SK-MEL-5 (cell line): Measurements from ENCODE around the gene ATP1A4. TPM values are rescaled to one million over a fixed set of nuclear protein-coding genes. Genes with fewer than 3 reads are reported as not detected.

Experiments used
- DNase-seq: peaks from one replicate; pipeline ENCODE4 v3.0.0-alpha.2; 2016; ENCODE audit warnings: low read depth, low spot score
- in situ Hi-C: cut with HindIII; loops from 2 replicates; pipeline ENCODE4 v1.10.0; 2016; ENCODE audit warnings: low sequenced_read_pairs, high pct_unique_total_duplicates, low pct_unique_long_range_greater_than_20kb
- total RNA-seq: library from RNA; depleted of rRNA; stranded (reverse); fragments of >200 nt; shearing (Covaris generic); gene quantifications from 2 replicates; pipeline ENCODE4 v1.2.3, GENCODE V29; 2014; rRNA removed

Gene ATP1A4
- total RNA-seq, 1 experiment from 2014 or later = not detected

DNA sequence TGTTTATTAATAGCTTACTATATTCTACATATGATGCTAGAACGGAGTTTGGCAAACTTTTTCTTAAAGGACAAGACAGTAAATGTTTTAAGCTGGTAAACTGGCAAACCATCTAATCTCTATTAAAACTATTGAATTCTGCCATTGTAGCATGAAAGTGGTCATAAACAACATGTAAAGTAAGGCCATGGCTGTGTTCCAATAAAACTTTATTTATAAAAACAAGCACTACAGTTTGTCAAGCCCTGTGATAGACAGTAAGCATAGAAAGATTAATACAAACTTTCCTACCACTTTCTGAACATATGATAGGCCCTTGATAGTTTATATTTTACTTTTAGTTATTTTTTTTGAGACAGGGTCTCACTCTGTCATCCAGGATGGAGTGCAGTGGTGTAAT is 76.2 kb downstream of the ATP1A4 start:
- DNase-seq = no peak
- in situ Hi-C loops = no loop called here

- in situ Hi-C loops = no loop called here
Observed at GRCh38 chr1:160228431-160228830, 77.0 kb downstream of the ATP1A4 start.

DNA sequence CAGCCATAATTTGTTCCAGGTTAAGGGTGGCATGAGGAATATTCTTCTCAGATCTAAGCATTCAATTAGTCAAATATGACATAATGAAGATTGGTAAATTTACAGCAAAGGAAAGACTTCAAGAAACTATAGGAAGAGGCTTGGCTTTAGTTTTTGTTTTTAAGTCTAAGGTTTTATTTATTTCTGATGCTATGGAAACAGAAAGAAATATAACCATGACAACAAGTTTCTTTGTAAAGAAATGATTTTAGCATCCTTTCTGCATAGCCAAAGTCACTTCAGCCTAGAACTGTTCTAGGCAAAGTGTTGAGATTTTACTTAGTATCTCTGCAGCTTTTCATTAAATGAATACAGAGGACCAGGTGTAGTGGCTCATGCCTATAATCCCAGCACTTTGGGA is 81.5 kb downstream of the ATP1A4 start:
- in situ Hi-C loops = no loop called here
- DNase-seq = no peak

More at GRCh38 chr1:160228431-160228830, 77.0 kb downstream of the ATP1A4 start:
- no peak for DNase-seq

Other genes starting within 250 kb of the ATP1A4 start
- 122 and 128 TPM in 2 replicates for gene TAGLN2, start 226.1 kb upstream of the ATP1A4 start, total RNA-seq
- not detected in 2 replicates for gene IGSF9, start 206.0 kb upstream of the ATP1A4 start, total RNA-seq
- gene SLAMF9, start 197.4 kb upstream of the ATP1A4 start, total RNA-seq = 13.6 and 17.9 TPM in 2 replicates
- 6.3 and 6.4 TPM in 2 replicates for gene PIGM, start 119.6 kb upstream of the ATP1A4 start, total RNA-seq
- 0.11 and 0.26 TPM in 2 replicates for gene KCNJ10, start 81.4 kb upstream of the ATP1A4 start, total RNA-seq
- gene KCNJ9, start 70.1 kb upstream of the ATP1A4 start, total RNA-seq = not detected in 2 replicates
- gene IGSF8, start 53.0 kb upstream of the ATP1A4 start, total RNA-seq = 142 and 146 TPM in 2 replicates
- not detected in 2 replicates for gene ATP1A2, start 35.8 kb upstream of the ATP1A4 start, total RNA-seq
- not detected in 2 replicates for gene CASQ1, start 39.0 kb downstream of the ATP1A4 start, total RNA-seq
- 51.9 and 59.8 TPM in 2 replicates for gene PEA15, start 53.8 kb downstream of the ATP1A4 start, total RNA-seq
- 61.5 and 62.1 TPM in 2 replicates for gene DCAF8, start 110.9 kb downstream of the ATP1A4 start, total RNA-seq
- 46.2 and 47.4 TPM in 2 replicates for gene PEX19, start 133.5 kb downstream of the ATP1A4 start, total RNA-seq
- gene COPA, start 191.6 kb downstream of the ATP1A4 start, total RNA-seq = 183 and 186 TPM in 2 replicates
- gene NCSTN, start 191.8 kb downstream of the ATP1A4 start, total RNA-seq = 85.8 and 87.3 TPM in 2 replicates
- gene NHLH1, start 215.5 kb downstream of the ATP1A4 start, total RNA-seq = not detected in 2 replicates
- gene VANGL2, start 249.0 kb downstream of the ATP1A4 start, total RNA-seq = 1.8 and 2.0 TPM in 2 replicates